Raji (cell line): ENCODE measurements around the gene GBA2.

Experiments used
- POLR2A ChIP-seq: IDR thresholded peaks from 2 replicates; pipeline ENCODE4 v1.6.1; 2011; ENCODE audit warnings: low read depth, low read length, control low read depth; ENCODE audit not compliant: insufficient read depth

The GBA2 gene

GRCh38 chr9:35753466-35753865, 4.4 kb upstream of the GBA2 start:
- TF ChIP-seq POLR2A, result no peak

- TF ChIP-seq POLR2A, result no peak
These were observed 1.2 kb upstream of the GBA2 start for GRCh38 chr9:35750256-35750531.

GRCh38 chr9:35749515-35750255, 657 bp upstream of the GBA2 start:
- no peak for TF ChIP-seq POLR2A

- TF ChIP-seq POLR2A, result no peak
These were observed 678 bp downstream of the GBA2 start for GRCh38 chr9:35748242-35748857.

- TF ChIP-seq POLR2A, result no peak
These were observed 2.4 kb downstream of the GBA2 start for GRCh38 chr9:35746583-35746982.

- TF ChIP-seq POLR2A, result no peak
These were observed 3.5 kb downstream of the GBA2 start for GRCh38 chr9:35745569-35745968.

- no peak for TF ChIP-seq POLR2A
These were observed 5.0 kb downstream of the GBA2 start for GRCh38 chr9:35743880-35744518.

DNA sequence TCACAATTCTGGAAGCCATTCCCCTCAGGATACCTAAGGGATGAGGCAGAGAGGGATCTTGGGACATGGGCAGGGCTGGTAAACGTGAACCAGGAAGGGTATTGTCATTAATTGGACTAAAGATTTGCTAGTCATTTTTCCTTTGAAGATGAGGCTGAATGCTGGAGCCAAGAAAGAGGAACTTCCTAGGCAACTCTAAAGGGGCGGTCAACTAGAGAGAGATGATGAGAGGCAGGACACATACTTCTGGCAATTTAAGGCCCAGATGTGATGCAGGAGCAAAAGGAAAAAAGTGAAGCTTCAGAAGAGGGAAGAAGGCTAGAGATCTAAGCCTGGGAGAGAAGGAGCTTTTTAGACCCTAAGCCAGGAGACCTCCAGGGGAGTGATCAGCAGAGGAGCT, 5.6 kb downstream of the GBA2 start:
- TF ChIP-seq POLR2A, result no peak

- no peak for TF ChIP-seq POLR2A
These were observed 7.3 kb downstream of the GBA2 start for GRCh38 chr9:35741740-35742139.

- no peak for TF ChIP-seq POLR2A
These were observed 8.8 kb downstream of the GBA2 start for GRCh38 chr9:35740243-35740642.

DNA sequence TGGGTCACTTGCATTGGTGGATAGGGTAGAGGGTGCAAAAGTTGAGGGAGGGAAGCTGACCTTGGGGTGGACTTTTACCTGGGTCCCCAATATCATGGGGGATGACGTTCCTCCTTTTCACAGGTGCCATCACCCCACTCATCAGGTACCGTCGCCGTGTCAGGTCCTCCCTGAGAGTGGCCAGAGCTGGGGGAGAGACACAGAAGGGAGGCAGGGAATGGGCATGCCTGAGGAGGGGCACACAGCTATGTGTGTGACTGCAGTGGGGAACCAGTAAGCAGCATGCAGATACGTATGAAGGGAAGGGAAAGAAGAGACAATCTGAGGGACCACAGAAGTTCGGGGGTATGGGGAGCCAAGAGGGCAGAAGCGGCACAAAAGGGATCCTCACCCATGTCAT, 10.1 kb downstream of the GBA2 start:
- no peak for TF ChIP-seq POLR2A

DNA sequence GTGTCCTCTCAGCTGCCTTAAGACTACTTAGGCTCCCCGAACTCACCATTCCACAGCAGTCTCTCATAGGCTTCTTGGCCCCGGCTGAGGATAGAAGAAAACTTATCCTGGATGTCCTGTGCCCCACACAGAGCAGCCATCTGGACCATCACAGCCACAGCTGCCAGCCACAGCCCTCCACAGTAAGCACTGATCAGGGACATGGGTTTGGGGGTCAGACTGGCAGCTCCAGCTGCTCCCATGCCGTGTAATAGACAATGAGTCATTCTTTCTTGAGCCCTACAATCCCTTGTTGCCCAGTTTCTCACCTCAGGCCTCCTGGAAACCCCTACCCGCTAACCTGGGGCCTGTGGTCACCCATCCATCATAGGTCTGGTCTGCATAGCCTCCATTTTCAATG, 10.8 kb downstream of the GBA2 start:
- TF ChIP-seq POLR2A, result no peak

DNA sequence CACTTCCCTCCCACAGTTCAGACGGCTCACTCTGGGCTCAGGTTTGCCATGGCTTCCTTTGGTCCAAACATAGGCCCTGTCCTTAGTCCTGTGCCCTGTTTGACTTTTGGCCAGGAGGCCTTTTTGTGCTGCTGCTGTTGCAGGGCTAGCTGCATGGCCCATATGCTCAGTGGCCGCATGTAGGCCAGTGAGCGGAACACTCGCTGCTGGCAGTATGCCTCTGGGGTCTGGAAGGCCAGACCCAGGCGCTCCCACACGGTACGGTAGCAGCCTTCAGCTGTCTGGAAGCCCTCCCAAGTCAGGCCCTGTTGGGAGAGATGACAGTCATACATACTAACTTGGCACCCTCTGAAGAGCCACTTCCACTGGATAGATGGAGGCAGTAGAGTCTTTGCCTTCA, 11.9 kb downstream of the GBA2 start:
- TF ChIP-seq POLR2A, result no peak

DNA sequence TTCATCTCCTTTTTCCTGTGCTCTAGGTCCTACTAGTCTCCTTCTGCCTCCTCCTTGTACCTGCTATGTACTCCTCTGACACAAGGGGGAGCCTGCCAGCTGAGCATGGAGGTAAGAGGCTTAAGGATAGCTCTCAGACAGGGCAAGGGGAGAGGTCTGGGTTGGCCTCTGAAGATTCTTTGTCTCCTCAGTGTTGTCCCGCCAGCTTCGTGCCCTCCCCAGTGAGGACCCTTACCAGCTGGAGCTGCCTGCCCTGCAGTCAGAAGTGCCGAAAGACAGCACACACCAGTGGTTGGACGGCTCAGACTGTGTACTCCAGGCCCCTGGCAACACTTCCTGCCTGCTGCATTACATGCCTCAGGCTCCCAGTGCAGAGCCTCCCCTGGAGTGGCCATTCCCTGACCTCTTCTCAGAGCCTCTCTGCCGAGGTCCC, 12.8 kb downstream of the GBA2 start:
- TF ChIP-seq POLR2A, result no peak

DNA sequence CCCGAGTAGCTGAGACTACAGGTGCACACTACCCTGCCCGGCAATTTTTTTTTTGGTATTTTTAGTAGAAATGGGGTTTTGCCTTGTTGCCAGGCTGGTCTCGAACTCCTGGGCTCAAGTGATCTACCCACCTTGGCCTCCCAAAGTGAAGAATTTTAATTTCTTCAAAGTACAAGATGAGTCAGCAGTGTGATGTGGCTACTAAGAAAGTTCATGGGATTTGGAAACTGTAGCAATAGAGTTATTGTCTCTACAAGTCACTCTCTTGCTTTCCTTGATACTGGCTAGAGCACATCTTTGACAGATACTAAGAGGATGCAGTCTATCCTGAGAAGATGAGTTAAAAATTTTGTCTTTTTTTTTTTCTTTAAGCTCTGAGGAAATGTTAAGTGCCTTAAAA, 14.9 kb downstream of the GBA2 start:
- TF ChIP-seq POLR2A, result no peak

- no peak for TF ChIP-seq POLR2A
These were observed 16.1 kb downstream of the GBA2 start for GRCh38 chr9:35732800-35733541.
